HG03439 (cell line): ENCODE measurements around the gene MYLK2.
"Not testable (repeated sequence)": the region's sequence is repeated elsewhere in the genome, so short reads cannot be mapped to it uniquely, and the experiment has no call there.

Experiments used
- ATAC-seq: cut with Tn5 transposase; IDR thresholded peaks from one replicate; pipeline ENCODE4 v1.9.1; 2021; ENCODE audit warnings: mild to moderate bottlenecking, moderate library complexity; ENCODE audit not compliant: unreplicated experiment

MYLK2 gene

GRCh38 chr20:31819083-31819784 is at the start of gene MYLK2:
Gene MYLK2 (plus strand): TSS chr20:31819356. CDS start chr20:31819581, 225 bp downstream.
- ATAC-seq, result no peak

DNA sequence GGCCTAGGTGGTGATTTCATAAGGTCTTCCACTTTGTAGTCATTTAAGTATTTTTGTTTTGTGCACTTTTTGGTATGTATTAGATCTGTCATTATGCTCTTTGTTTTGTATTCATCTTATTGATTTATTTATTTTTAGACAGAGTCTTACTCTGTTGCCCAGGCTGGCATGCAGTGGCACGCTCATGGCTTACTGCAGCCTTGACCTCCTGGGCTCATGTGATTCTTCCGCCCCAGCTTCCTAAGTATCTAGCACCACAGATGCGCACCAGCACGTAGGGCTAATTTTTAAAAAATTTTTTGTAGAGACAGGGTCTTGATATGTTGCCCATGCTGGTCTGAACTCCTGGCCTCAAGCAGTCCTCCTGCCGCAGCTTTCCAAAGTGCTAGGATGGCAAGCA is 49.5 kb upstream of the MYLK2 start:
- ATAC-seq, result no peak

- no peak for ATAC-seq
These were observed 48.9 kb upstream of the MYLK2 start for GRCh38 chr20:31770243-31770642.

- no peak for ATAC-seq
These were observed 44.7 kb upstream of the MYLK2 start for GRCh38 chr20:31774408-31774807.

DNA sequence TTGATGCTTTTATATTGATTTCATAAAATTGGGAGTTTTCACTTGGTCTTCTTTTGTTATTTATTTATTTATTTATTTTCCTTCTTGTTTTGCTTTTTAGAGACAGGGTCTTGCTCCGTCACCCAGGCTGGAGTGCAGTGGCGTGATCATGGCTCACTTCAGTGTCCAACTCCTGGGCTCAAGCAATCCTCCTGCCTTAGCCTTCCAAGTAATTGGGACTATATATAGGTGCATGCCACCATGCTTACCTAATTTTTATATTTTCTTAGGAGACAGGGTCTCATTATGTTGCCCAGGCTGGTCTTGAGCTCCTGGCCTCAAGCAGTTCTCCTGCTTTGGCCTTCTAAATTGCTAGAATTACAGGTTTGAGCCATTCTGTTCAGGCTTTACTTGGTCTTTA is 38.3 kb upstream of the MYLK2 start:
- no peak for ATAC-seq

DNA sequence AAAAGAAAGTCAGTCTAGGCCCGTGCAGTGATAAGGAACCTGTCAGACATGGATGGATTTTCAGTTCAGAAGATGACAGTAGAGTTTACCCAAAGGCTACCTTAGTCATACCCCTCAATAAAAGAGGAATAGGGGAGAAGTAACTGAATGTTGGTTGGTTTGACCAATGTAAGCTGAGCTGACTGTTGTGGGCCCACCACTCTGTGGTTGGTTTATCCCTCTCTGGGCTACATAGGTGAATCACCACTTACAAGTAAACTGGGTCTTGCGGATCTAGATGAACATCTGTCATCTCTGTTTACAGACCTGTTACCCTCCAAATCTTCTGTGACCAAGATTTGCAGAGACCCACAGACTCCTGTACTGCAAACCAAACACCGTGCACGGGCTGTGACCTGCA is 37.2 kb upstream of the MYLK2 start:
- no peak for ATAC-seq

GRCh38 chr20:31784354-31785044 is 34.7 kb upstream of the MYLK2 start:
- no peak for ATAC-seq

GRCh38 chr20:31785089-31785488 is 34.1 kb upstream of the MYLK2 start:
- ATAC-seq, result no peak

GRCh38 chr20:31788578-31788977 is 30.6 kb upstream of the MYLK2 start:
- no peak for ATAC-seq

DNA sequence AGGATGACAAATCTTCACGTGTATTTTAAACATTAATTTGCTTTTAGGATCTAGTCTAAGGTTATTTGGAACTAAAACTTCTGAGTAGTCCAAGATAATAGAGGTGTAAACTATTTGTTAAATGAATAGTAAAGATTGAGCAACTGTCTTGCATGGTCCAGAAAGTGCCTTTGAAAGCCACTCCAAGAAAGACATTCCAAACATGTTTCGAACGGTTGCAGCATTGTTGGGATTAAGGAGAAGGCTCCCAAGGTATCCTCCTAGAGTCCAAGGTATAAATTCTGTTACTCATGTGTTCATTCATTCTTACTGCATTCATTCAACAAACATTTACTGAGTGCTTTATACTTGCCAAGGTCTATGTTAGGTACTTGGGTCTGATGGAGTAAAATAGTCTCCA is 28.8 kb upstream of the MYLK2 start:
- ATAC-seq, result no peak

GRCh38 chr20:31797364-31797763 is 21.8 kb upstream of the MYLK2 start:
- ATAC-seq, result no peak

DNA sequence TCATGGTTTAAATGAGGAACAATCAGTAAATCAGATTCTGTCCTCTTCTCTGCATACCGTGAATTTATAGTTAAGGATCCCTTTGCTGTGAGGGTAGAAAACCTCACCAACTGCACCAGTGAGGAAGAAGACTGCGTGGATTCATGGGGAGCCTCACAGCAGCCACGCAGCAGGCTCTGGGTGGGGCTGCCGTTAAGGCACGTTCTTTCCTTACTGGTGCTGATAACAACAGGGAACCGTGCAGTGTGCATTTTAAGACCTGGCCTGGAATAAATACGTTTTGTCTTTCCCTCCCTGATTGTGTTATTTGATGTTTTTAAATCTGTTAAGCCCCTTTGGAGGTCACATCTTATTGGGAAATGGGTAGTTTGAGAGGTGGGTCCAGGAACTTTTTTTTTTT is 17.6 kb upstream of the MYLK2 start:
- ATAC-seq, result no peak

GRCh38 chr20:31803552-31804291 is 15.4 kb upstream of the MYLK2 start:
- no peak for ATAC-seq

DNA sequence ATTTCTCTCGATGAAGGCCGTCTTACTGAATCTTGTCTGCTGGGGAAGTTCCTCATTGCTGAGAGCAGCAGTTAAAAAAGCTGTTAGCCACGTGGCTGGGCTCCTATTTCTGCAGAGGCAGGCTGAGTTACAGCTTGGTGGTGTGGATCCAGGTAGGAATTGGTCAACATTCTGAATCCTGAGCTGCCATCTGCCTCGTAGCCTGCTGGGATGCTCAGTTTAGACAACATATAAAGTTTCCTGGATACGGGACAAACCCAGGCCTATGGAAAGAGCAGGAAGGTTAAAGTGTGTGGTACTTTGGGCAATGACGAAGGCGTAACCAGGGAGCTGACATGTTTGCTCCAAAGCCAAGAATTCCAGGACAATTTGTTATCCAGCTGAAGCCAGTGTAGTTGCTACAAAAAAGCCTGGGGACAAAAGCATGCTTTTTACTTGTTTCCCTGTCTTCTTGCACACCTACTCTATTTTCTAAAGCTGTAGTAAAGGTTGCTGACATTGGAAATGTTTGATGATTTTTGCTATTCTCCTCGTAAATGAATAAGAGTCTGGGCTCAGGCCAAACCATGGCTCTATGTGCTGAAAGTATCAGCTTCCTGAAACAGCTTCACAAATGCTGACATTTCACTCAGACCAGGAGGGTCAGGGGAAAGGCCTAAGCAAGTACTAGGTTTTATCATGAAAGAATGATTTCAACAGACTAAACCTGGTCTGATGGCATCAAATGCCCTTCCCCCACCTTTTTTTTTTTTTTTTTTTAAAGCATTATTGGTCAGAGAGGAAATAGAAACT is 12.4 kb upstream of the MYLK2 start:
- no peak for ATAC-seq

GRCh38 chr20:31808481-31808880 is 10.7 kb upstream of the MYLK2 start:
- ATAC-seq, result no peak

- no peak for ATAC-seq
These were observed 9.5 kb upstream of the MYLK2 start for GRCh38 chr20:31809661-31810060.

DNA sequence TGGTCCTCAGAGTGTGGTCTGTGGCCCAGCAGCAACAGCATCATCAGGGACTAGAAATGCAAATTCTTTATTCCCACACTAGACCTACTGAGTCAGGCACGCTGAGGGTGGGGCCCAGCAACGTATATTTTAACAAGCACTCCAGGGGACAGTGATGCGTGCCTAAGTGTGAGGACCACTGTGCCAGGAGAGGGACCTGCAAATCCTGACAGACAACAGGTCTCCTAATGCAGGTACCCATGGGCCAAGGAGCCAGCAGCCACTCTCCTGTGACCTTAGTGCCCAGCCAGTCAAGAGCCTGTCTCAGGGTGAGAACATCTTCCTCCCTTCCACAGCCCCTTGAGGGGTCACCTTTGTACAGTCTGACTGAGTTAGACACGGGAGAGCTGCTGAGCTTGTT is 8.0 kb upstream of the MYLK2 start:
- ATAC-seq, result no peak

- no peak for ATAC-seq
These were observed 7.1 kb upstream of the MYLK2 start for GRCh38 chr20:31811796-31812728.

- no peak for ATAC-seq
These were observed 5.5 kb upstream of the MYLK2 start for GRCh38 chr20:31813611-31814010.

- ATAC-seq, result not testable (repeated sequence)
These were observed 5.0 kb upstream of the MYLK2 start for GRCh38 chr20:31814142-31814541.
